ENCODE measurements around the gene CTNNA3.

CTNNA3 gene

DNA sequence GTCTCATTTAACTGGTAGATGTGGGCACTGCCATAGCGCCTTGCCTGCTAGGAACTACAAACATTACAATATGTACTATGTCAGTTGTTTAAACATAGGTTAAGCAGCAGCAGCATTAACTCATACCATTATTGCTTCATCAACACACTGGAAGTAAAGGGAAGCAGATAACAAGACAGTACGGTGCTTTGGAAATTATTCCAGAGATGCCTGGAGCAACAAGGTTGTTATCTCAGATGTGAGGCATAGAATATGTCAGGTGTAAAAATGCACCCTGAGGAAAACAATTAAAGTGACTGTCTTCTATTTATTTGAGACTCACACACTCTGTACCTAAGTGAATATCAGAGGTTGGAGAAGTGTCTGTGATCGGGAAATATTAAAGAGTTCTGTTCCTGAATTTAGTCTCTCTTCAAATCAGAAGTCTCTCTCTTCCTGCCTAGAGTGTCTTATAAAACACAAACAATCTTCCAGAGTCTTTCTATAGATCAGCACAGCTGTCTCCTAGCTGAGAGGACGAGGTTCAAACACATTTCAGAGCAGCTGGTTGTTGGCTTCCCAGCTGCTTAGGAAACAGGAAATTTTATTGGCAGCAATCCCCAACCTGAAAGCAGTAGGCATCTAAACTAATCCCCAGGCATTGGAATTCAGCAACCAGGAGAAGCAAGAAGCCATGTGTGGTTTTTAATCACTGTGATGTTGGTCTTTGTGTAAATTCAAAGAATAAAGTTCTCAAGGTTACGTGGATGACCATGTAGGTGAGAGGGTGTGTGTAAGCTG is 1764.5 kb downstream of the CTNNA3 start:
- no peak for DNase-seq (ENCODE audit: low spot score)

DNA sequence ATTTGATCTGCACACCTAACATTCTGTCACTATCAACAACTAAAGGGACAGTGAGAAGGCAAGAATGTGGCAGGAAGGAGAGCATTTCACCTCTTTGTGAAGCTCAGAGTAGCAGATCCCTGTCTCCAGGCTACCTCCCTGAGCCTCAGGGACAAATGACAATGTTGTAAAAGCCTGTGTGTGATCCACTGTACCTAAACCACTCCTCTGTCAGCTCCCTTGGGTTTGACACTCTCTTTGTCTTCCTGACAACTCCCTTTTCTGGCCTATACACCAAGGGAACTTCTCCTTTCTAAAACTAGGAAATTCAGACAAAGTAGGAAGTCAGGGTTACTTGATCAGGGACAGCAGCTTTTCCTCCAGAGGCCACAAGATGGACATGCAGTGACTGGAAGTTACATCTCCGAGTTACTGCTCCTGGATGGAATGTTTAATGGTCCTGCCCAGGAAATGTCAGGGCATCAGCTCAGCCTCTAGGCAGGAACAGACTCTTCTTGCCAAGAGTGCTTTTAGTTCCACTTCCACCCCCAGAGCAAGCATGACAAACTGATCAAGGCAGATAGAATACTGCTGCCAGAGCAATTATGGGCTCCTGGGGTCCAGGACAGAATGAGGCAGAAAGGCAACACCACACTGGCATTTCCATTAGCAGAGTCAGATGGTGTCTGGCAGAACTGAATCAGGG is 1784.7 kb downstream of the CTNNA3 start:
- no peak for DNase-seq (ENCODE audit: low spot score)

DNA sequence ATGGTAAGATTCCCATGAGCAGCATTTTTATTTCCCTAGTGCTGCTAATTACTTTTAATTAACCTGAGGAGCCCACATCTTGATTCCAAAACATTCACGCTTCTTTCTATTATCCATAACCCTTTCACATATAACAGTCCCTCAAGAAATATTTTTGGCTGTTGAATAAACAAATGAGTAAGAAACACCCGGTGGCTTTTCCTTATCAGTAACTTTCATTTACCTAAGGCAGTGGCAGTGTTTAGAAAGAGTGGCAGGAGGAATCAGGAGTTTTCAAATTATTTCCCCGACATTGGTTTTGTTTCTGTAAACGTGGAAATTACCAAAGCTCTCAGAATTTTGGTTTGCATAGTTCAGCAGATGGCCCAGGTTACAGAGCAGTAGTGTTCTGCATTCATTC is 1785.8 kb downstream of the CTNNA3 start:
- no peak for DNase-seq (ENCODE audit: low spot score)

DNA sequence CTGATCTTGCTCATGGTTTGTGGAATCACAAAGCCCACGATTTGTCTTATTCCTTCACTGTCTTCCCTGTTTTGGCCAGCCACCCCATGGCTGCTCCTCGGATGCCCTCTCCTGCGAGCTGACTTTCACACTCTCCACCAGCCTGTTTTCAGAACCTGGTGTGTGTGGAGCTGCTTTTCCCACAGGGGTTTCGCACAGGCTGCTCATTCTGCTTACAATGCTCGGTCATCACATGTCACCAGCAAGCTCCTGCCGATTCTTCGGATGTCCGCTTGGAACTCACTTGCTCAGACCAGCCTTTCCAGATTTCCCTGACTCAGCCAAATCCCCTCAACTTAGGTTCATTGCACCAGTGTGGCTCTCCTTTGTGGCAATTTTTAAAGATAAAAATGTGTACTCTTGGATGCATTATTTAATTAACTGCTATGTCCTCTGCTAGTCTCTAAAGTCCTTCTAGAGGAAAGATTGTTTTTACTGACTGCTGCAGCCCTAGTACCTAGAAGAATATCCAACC is 1788.7 kb downstream of the CTNNA3 start:
- no peak for DNase-seq (ENCODE audit: low spot score)

DNA sequence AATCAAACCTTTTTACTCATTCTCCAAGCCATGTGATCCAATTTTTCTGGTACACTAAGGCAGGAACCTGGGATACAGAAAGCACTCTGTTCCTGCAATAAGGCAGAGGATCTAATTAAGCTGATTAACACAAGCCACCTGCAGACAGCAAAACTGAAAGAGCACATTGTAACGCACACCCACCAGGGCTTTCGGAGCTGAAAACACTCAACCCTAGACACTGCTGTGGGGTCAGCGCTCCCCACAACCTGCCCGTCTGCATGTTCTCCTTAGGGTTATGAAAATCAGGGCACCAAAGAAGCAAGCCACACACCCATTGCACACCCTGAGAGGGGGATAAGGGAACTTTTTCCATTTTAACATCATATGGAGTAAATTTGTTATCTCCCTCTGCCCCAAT is 1792.4 kb downstream of the CTNNA3 start:
- no peak for DNase-seq (ENCODE audit: low spot score)

DNA sequence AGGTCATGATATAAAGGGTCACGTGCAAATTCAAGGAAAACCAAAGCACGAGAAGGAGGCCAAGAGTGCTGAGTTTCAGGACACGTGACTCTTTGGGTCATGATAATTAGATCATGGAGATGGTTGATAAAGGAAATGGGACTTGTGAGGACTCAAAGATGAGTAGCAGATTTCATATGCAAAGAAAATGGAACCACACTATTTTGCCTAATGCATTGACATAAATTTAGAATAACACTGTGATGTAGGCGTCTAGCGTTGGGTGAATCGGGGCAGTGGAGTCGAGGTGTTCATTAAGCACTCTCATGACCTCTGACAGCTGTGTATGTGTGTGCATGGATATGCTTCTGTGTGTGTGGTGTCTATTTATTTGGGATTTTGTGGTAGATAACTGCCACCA is 1795.7 kb downstream of the CTNNA3 start:
- no peak for DNase-seq (ENCODE audit: low spot score)

DNA sequence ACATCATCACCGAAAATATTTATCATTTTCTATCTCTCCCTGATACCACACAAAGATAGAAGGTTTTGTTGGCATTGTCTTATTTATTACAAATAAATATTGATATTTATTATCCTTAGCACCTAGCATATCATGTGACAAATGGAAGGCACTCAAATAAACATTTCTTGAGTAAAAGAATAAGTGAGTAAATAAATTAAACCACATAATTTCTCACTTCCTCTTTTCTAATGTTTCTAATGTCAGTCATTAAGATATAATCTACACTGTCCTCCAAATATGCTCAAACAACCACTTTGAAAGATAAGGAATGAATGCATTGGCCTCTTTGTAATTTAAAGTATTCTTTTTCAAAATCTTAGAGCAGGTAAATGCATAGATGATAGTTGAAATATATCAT is 1797.9 kb downstream of the CTNNA3 start:
- no peak for DNase-seq (ENCODE audit: low spot score)

DNA sequence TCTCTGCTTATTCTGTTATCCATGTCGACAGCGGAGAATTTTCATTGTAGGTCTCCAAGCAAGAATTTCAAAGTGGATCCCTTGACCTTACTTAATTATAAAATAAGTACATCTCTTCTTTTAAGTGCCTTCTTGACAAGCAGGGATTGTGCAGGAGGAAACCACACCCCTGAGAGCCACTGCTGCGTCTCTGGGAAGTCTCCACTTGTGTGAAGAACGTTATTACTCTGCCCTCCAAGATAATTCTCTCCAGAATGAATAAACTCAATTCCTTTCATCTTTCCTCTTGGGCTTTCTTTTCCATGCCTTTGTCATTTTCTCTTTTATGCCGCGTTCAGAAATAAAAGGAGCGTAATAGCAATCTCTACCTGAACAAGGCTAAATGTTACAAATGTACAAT is 1801.0 kb downstream of the CTNNA3 start:
- no peak for DNase-seq (ENCODE audit: low spot score)

DNA sequence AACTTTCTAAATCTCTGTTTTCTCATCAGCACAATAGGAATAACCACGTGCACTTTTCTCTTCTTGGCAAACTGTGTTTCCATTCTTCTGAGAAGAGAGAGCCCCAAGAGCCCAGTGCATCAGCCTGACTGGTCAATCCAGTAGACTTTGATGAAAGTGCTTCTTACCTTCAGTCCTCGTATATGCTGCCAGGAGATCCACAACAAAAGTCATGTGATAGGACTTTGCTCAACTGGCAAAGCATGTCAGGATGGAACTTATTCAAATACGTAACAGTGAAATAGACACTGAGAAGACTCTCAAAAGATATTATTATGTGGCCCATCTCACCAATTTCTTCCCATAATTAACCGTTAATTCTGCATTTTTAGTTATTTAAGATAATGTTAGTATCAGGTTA is 1801.6 kb downstream of the CTNNA3 start:
- no peak for DNase-seq (ENCODE audit: low spot score)

DNA sequence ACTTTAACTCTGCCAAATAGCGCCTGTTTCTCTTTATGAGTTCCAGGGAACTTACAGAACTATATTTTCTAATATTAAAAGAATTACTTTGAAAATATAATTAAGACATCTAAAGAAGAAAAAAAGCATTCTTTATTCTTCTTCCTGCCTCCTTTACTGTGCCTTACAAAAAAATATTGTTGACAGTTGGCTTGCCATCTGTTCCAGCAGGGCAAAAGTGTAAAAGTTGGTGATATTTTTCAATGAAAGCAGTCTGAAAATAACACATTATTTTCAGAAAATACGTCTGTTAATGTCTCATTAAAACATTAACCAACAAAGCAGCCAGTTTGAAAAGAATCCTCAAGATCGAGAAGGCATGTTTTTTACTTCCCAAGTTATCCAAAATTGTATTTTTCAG is 1802.3 kb downstream of the CTNNA3 start:
- no peak for DNase-seq (ENCODE audit: low spot score)

DNA sequence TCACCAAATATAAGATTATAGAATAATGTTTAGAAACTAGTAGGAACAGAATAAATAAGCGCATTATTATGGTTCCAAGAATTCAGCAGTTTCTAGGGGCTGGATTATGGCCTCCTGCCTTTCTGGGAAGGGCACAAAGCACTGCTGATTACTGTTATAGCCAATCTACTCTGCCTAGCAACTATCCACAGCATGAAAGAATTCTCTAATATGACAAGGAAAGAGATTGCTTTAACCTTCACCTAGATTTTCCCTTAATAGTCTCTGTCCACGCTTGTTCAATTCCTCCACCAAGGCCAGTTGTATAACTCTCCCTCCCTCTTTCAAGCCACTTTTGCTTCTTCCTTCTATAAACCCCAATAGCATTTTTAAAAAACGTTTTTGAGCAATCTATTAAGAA is 1803.7 kb downstream of the CTNNA3 start:
- DNase-seq (ENCODE audit: low spot score), result no peak

DNA sequence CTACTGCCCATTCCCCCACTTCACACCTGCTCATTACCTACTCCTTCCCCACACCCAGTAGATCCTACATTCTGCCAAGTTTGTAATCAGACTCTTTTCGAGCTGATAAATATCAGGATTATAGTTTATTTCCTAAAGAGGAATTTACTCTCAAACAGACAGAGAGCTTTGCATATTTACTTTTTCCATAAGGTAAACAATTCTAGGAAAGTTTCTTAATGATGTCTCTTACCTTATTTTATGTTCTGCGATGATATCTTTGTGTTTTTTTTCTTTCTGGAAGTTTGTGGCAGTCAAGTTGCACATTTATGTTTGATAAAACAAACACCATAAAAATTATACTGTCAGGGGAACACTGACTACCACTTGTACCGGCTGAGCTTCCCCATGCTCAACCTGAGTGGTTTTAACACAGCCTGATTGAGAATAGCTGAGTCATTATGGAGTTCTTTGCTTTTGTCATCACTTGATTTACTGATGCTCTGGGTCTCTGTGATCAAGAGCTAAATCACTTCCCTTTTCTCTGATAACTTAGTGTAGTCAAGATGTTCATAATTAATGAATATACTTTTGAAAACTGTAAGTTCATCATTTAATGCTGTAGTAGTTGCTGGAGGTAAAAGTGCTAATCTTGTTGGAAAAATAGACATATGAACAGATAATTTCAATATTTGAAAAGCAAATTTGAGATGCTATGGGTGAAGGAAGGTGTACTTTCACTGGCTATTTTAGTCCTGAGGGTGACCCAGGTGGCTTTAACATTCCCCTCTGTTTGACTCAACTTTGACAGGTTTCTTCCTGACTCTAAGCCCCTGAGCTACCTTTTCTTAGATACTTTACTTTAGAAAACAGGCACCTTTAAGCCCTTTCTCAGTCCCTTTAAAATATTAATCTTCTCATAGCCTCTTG is 1804.7 kb downstream of the CTNNA3 start:
- DNase-seq (ENCODE audit: low spot score), result no peak

DNA sequence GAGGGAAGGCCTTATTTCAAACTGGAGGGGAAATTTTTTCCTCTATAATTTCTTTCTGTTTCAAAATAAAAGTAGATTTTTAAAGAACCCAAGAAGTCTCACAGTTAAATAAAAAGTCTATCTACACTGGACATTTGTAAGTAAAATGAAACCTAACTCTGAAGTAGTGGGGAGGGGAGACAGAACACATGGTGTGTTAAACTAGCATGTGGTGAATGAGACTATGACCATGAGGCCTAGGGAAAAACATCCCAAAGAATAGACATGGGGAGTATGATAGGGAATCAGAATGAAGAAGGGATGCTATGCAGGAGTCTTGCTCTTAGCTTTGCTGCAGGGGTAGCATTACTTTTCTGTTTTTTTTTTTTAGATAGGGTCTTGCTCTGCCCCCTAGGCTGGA is 1831.5 kb downstream of the CTNNA3 start:
- DNase-seq (ENCODE audit: low spot score), result no peak

DNA sequence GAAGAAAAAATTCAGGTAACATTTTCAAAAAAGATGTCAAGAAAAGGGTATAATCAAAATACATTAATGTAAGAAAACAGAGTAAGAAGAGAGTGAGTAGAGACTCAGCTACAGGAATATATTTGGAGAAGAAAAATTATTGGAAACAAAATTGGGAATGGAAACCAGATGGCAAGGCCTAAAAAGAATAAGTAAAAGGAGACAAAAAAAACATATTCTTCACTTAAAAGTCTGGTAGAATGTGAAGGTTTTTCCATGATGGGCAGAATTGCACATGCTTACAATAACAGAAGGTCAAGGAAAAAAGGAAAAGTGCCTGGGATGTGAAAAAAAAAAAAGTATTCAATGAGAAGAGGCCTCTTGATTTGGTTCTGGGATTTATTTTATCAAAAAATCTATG is 1832.0 kb downstream of the CTNNA3 start:
- DNase-seq (ENCODE audit: low spot score), result no peak
